ENCODE data around the gene ENO1. TPM values are rescaled to one million over a fixed set of nuclear protein-coding genes. Genes with fewer than 3 reads are reported as not detected.

ENO1 gene
- total and polyA plus RNA-seq, 2 of the 8 experiments (the other 6 are each of a cell fraction or from before 2014, with no cell fraction given), result 1,763 to 2,117 TPM

- Histone ChIP-seq H3K9ac (replicated peaks in 1 of 4; ENCODE audit: extremely low read depth in 1 of 4, low read depth in 3 of 4, low read length in 3 of 4) (no peak overlapping the region), H3K14ac (ENCODE audit: insufficient read length) (no peak overlapping the region), H2BK120ac (replicated peaks; ENCODE audit: low read depth, low read length) (no peak overlapping the region), H3K27me3 (replicated peaks in 1 of 4; ENCODE audit: control insufficient read depth in 3 of 4, extremely low read depth in 1 of 4, insufficient read depth in 3 of 4, low read length in 3 of 4) (no peaks in the 10 kb centered on the region), H3K79me1 (ENCODE audit: low read depth, low read length) (0 out of 2 replicates have a peak, but pooled peaks cover 4% of the 10 kb centered on the region), H2BK12ac (ENCODE audit: low read depth, low read length) (no peak overlapping the region), H4K91ac (replicated peaks; ENCODE audit: insufficient read length, low read length) (no peak overlapping the region), H3K4me1 (replicated peaks in 1 of 4; ENCODE audit: control insufficient read depth in 3 of 4, insufficient read depth in 4 of 4, low read length in 3 of 4) (peaks cover 0 to 5% (median 4%) of the 10 kb centered on the region in 4 experiments; a peak in 5 of 7 replicates), H3K4me2 (ENCODE audit: insufficient read depth in 1 of 2, low read depth in 2 of 2, low read length in 2 of 2) (no peak overlapping the region), H2BK5ac (ENCODE audit: low read depth, low read length) (no peak overlapping the region), H2BK20ac (ENCODE audit: low read length) (no peak overlapping the region), H3K4me3 (ENCODE audit: extremely low read depth in 1 of 4, insufficient read depth in 2 of 4, low read depth in 3 of 4, low read length in 4 of 4) (no peak overlapping the region), H4K20me1 (replicated peaks in 1 of 2; ENCODE audit: control insufficient read depth in 1 of 2, insufficient read depth in 2 of 2, low read length in 2 of 2) (peaks cover 34 to 42% of the 10 kb centered on the region in 2 experiments), H3K56ac (replicated peaks; ENCODE audit: insufficient read length, low read depth, low read length) (no peak overlapping the region), H2AFZ (ENCODE audit: low read length) (no peak overlapping the region), H3K23me2 (ENCODE audit: low read depth, low read length) (no peaks in the 10 kb centered on the region), H4K8ac (ENCODE audit: extremely low read depth, insufficient read depth, low read length) (no peak overlapping the region), H3K9me3 (ENCODE audit: insufficient read depth in 2 of 2, low read depth in 1 of 2, low read length in 1 of 2) (no peaks in the 10 kb centered on the region), H3K18ac (ENCODE audit: extremely low read depth, low read length) (no peak overlapping the region), H2BK15ac (ENCODE audit: low read length) (no peak overlapping the region), H3K23ac (ENCODE audit: insufficient read length) (no peak overlapping the region), H3K27ac (ENCODE audit: low read depth, low read length) (no peak overlapping the region), H2AK5ac (ENCODE audit: low read depth, low read length) (no peak overlapping the region), H3K36me3 (ENCODE audit: control insufficient read depth in 2 of 4, insufficient read depth in 4 of 4, low read length in 3 of 4) (peaks cover 71 to 99% (median 93%) of the 10 kb centered on the region in 4 experiments), H3K79me2 (ENCODE audit: control insufficient read depth in 1 of 2, insufficient read depth in 2 of 2, low read length in 2 of 2) (peaks cover 0 to 11% of the 10 kb centered on the region in 2 experiments; a peak in 1 of 4 replicates), H3K4ac (replicated peaks; ENCODE audit: insufficient read length, low read depth, low read length) (no peak overlapping the region), H4K5ac (ENCODE audit: insufficient read length, low read depth, low read length) (no peak overlapping the region)
- no peak for DNase-seq (ENCODE audit: low read depth in 1 of 2, low spot score in 2 of 2)
- 86% methylated on average over 6 of the region's 6 CpGs; no CpG with 5 or more reads in 1 of the 2 experiments for WGBS, 2 experiments (ENCODE audit: extremely low coverage in 1 of 2, insufficient coverage in 1 of 2, insufficient read length in 1 of 2, insufficient replicate concordance in 2 of 2, low coverage in 1 of 2, low lambda C conversion rate in 2 of 2, missing lambda C conversion rate in 1 of 2)
- ChIA-PET CTCF (ENCODE audit: partially characterized antibody) (interaction anchor here (0.9 to 8.9 kb wide), 12 partner anchors 7 to 141 kb away, joined by 3 to 128 read pairs (median 10); partner anchors contain the start of gene ENO1), POLR2A (ENCODE audit: partially characterized antibody) (interaction anchor here (0.5 to 39.6 kb wide), 6 partner anchors 5 to 378 kb away, joined by 3 to 880 read pairs (median 3); partner anchors contain the start of gene ENO1)
- FAIRE-seq, result no peak
- TF ChIP-seq KDM4A (IDR thresholded peaks at IDR 0.05; ENCODE audit: low read depth, low read length, severe bottlenecking) (no peak), CHD2 (IDR thresholded peaks at IDR 0.05; ENCODE audit: low read length) (no peak)
Measured at GRCh38 chr1:8864713-8865344, 13.7 kb downstream of the ENO1 start.

Measured in H1 (cell line).